NCI-H187 treated with DMSO at 0.1 percent for 48 hours (cell line): ENCODE measurements around the gene NAV2.

Source experiments
- DNase-seq: peaks from one replicate; lab custom pipeline; 2025; lab: John Stamatoyannopoulos, UW

The NAV2 gene

GRCh38 chr11:20042811-20043341, 330.2 kb downstream of the NAV2 start:
- DNase-seq, result no peak

- no peak for DNase-seq
Measured at GRCh38 chr11:20043992-20044391, 331.4 kb downstream of the NAV2 start.

GRCh38 chr11:20045098-20045688, 332.6 kb downstream of the NAV2 start:
- no peak for DNase-seq

- DNase-seq, result no peak
Measured at GRCh38 chr11:20046416-20046815, 333.8 kb downstream of the NAV2 start.

GRCh38 chr11:20047006-20047768, 334.6 kb downstream of the NAV2 start:
- DNase-seq, result no peak

GRCh38 chr11:20047769-20048154, 335.1 kb downstream of the NAV2 start:
- no peak for DNase-seq

- no peak for DNase-seq
Measured at GRCh38 chr11:20048246-20048645, 335.6 kb downstream of the NAV2 start.

- no peak for DNase-seq
Measured at GRCh38 chr11:20048707-20049106, 336.1 kb downstream of the NAV2 start.

GRCh38 chr11:20049231-20049630, 336.6 kb downstream of the NAV2 start:
- DNase-seq, result no peak

- DNase-seq, result no peak
Measured at GRCh38 chr11:20050048-20050447, 337.4 kb downstream of the NAV2 start.

GRCh38 chr11:20050551-20051333, 338.1 kb downstream of the NAV2 start:
- no peak for DNase-seq

- no peak for DNase-seq
Measured at GRCh38 chr11:20051469-20052399, 339.1 kb downstream of the NAV2 start.

- no peak for DNase-seq
Measured at GRCh38 chr11:20053572-20053971, 340.9 kb downstream of the NAV2 start.

GRCh38 chr11:20054584-20054983, 341.9 kb downstream of the NAV2 start:
- no peak for DNase-seq

- DNase-seq, result no peak
Measured at GRCh38 chr11:20055312-20055711, 342.7 kb downstream of the NAV2 start.

GRCh38 chr11:20056109-20056949, 343.7 kb downstream of the NAV2 start:
- DNase-seq, result no peak

- no peak for DNase-seq
Measured at GRCh38 chr11:20056950-20057943, 344.6 kb downstream of the NAV2 start.

GRCh38 chr11:20058749-20059458, 346.3 kb downstream of the NAV2 start:
- DNase-seq, result no peak

GRCh38 chr11:20059587-20060021, 347.0 kb downstream of the NAV2 start:
- no peak for DNase-seq
